PC-9 (cell line): ENCODE results near the gene CAND1. TPM values are rescaled to one million over a fixed set of nuclear protein-coding genes. Genes with fewer than 3 reads are reported as not detected.

Experiments used
- BruUV-seq: library from RNA; stranded (reverse); fragments of 400-500 nt; replicated peaks from 2 replicates; lab custom pipeline; 2021; lab: Mats Ljungman, UMichigan
- CTCF ChIA-PET: fragments of 300-600 bp; sonication (Branson Sonifier 250); formaldehyde crosslinking; loops from one replicate; lab custom pipeline; 2022; ENCODE audit warnings: antibody characterized with exemption; lab: Charles Lee
- POLR2A ChIA-PET: fragments of 300-600 bp; sonication (Branson Sonifier 250); formaldehyde crosslinking; loops from one replicate; lab custom pipeline; 2022; ENCODE audit warnings: antibody characterized with exemption; ENCODE audit not compliant: unreplicated experiment; lab: Charles Lee
- DNase-seq, 2 experiments: peaks; one replicate each; pipeline versions ENCODE4 v3.0.0 to v3.0.0-alpha.2; 2015 to 2022; ENCODE audit warnings: mixed read lengths in 1 of 2
- H2AFZ ChIP-seq: fragments of 200-600 bp; sonication (generic); 2 replicates; pipeline ENCODE4 v1.8.1; 2017; ENCODE audit warnings: antibody characterized with exemption
- H3F3A ChIP-seq: fragments of 200-600 bp; sonication (generic); 2 replicates; pipeline ENCODE4 v1.8.1; 2017; ENCODE audit warnings: antibody characterized with exemption, mild to moderate bottlenecking, low read depth; ENCODE audit not compliant: insufficient read depth
- H3K27ac ChIP-seq: fragments of 200-600 bp; sonication (generic); 2 replicates; pipeline ENCODE4 v1.6.1; 2016; ENCODE audit warnings: mixed run types
- H3K27me3 ChIP-seq: fragments of 200-600 bp; sonication (generic); 2 replicates; pipeline ENCODE4 v1.6.1; 2016; ENCODE audit warnings: low read depth, mixed run types; ENCODE audit not compliant: insufficient read depth
- H3K36me3 ChIP-seq: fragments of 200-600 bp; sonication (generic); 2 replicates; pipeline ENCODE4 v1.6.1; 2016; ENCODE audit warnings: low read depth, mixed run types
- H3K4me1 ChIP-seq: fragments of 200-600 bp; sonication (generic); replicated peaks from 2 replicates; pipeline ENCODE4 v1.6.1; 2016; ENCODE audit warnings: mixed run types; ENCODE audit not compliant: insufficient read depth
- H3K4me2 ChIP-seq: fragments of 200-600 bp; sonication (generic); 2 replicates; pipeline ENCODE4 v1.6.1; 2017; ENCODE audit warnings: mixed run types
- H3K4me3 ChIP-seq: fragments of 200-600 bp; sonication (generic); 2 replicates; pipeline ENCODE4 v1.6.1; 2016; ENCODE audit warnings: mixed run types
- H3K79me2 ChIP-seq: fragments of 200-600 bp; sonication (generic); 2 replicates; pipeline ENCODE4 v1.6.1; 2017; ENCODE audit warnings: low read depth, mixed run types
- H3K9me2 ChIP-seq: fragments of 200-600 bp; sonication (generic); 2 replicates; pipeline ENCODE4 v1.8.1; 2017; ENCODE audit warnings: mild to moderate bottlenecking; ENCODE audit not compliant: insufficient read depth
- H3K9me3 ChIP-seq: fragments of 200-600 bp; sonication (generic); 2 replicates; pipeline ENCODE4 v1.8.1; 2016; ENCODE audit warnings: low read depth; ENCODE audit not compliant: insufficient read depth
- H4K20me1 ChIP-seq: fragments of 200-600 bp; sonication (generic); 2 replicates; pipeline ENCODE4 v1.8.1; 2017; ENCODE audit not compliant: insufficient read depth
- EZH2 ChIP-seq: fragments of 200-600 bp; sonication (generic); IDR thresholded peaks from 2 replicates; pipeline ENCODE4 v1.8.0; 2017; ENCODE audit warnings: antibody characterized with exemption, low read depth
- intact Hi-C: fragments of 100-400 bp; cut with micrococcal nuclease; formaldehyde crosslinking; loops from one replicate; pipeline ENCODE4 v1.10.0; 2022; ENCODE audit not compliant: unreplicated experiment
- total RNA-seq: library from RNA; stranded (reverse); gene quantifications from 2 replicates; pipeline ENCODE4 v1.2.3, GENCODE V29; 2021
- TF ChIP-seq, protein P1 (sequence below): fragments of 200-600 bp; sonication (generic); conservative IDR thresholded peaks from 2 replicates; pipeline ENCODE4 v1.6.1; 2017; ENCODE audit warnings: mixed run types, antibody characterized with exemption, mild to moderate bottlenecking, moderate library complexity

Gene CAND1
- total RNA-seq, 1 experiment from 2014 or later: 169 TPM

DNA sequence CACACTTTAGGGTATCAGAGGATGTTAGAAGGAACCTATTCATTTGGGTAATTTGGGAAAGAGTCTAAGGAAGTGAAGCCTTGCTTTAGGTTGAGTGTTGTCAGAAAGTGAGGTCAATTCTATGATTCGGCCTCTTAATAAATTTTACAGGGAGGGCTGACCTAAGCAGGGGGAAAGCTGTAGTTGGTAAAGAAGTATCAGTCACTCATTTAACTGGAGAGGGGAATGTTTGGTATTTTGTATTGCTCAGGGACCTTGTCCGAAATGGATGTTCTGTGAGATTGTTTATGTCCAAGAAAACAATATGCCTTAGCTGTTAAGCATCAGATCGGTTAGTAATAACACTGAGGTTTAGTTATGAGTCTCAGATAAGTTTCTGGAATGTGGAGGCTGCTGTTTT lies 7.3 kb downstream of the CAND1 start:
- POLR2A ChIA-PET: no interaction called here
- Histone ChIP-seq H3F3A (peaks cover 24% of the 10 kb centered on the region; the same call in 1 of the 2 replicates), H2AFZ (no peak overlapping the region), H3K9me2 (no peaks in the 10 kb centered on the region), H4K20me1 (peaks cover 69% of the 10 kb centered on the region), H3K27ac (no peak overlapping the region), H3K36me3 (peaks cover 15% of the 10 kb centered on the region), H3K4me3 (no peak overlapping the region), H3K79me2 (peaks cover 99% of the 10 kb centered on the region), H3K4me2 (no peak overlapping the region; the same call in 1 of the 2 replicates), H3K9me3 (no peaks in the 10 kb centered on the region), H3K4me1 (peaks cover 42% of the 10 kb centered on the region), H3K27me3 (no peaks in the 10 kb centered on the region)
- DNase-seq: no peak
- TF ChIP-seq EZH2: no peak
- TF ChIP-seq, protein P1, sequence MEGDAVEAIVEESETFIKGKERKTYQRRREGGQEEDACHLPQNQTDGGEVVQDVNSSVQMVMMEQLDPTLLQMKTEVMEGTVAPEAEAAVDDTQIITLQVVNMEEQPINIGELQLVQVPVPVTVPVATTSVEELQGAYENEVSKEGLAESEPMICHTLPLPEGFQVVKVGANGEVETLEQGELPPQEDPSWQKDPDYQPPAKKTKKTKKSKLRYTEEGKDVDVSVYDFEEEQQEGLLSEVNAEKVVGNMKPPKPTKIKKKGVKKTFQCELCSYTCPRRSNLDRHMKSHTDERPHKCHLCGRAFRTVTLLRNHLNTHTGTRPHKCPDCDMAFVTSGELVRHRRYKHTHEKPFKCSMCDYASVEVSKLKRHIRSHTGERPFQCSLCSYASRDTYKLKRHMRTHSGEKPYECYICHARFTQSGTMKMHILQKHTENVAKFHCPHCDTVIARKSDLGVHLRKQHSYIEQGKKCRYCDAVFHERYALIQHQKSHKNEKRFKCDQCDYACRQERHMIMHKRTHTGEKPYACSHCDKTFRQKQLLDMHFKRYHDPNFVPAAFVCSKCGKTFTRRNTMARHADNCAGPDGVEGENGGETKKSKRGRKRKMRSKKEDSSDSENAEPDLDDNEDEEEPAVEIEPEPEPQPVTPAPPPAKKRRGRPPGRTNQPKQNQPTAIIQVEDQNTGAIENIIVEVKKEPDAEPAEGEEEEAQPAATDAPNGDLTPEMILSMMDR: no peak
- CTCF ChIA-PET: interaction anchor here (0.6 kb wide), 1 partner anchor 37 kb away, joined by 3 read pairs; no protein-coding TSS in a partner anchor
- intact Hi-C loops: no loop called here
- BruUV-seq: no TSS peak

DNA sequence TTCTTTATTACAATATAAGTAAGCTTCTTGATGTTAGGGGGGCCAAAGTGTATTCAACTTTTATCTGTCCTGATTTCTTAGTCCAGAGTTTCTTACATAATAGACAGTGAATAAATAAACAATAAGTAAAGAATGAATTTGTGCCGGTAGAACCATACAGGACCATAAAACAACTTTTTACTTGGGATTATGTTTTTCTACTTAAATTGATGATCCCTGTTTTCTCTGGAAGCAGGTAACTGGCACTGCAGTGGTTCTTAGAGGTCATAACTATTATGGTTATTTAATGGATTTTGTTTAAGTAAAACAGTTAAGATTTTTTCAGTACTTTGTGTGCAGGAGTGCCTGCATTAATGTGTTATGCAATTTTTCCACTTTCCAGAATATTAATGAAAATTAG lies 10.5 kb downstream of the CAND1 start:
- Histone ChIP-seq H3K4me1 (peaks cover 16% of the 10 kb centered on the region), H3K9me3 (no peaks in the 10 kb centered on the region), H3K4me2 (no peak overlapping the region), H3K79me2 (peaks cover 98% of the 10 kb centered on the region), H3K4me3 (no peak overlapping the region), H3K27me3 (no peaks in the 10 kb centered on the region), H3K9me2 (no peaks in the 10 kb centered on the region), H2AFZ (no peak overlapping the region), H3K27ac (no peak overlapping the region), H3K36me3 (peaks cover 10% of the 10 kb centered on the region; the same call in 1 of the 2 replicates), H4K20me1 (peaks cover 55% of the 10 kb centered on the region), H3F3A (peaks cover 25% of the 10 kb centered on the region; the same call in 1 of the 2 replicates)
- BruUV-seq: no TSS peak
- no peak for DNase-seq
- TF ChIP-seq, protein P1: no peak
- TF ChIP-seq EZH2: no peak
- CTCF ChIA-PET: no interaction called here
- POLR2A ChIA-PET: no interaction called here
- intact Hi-C loops: no loop called here

DNA sequence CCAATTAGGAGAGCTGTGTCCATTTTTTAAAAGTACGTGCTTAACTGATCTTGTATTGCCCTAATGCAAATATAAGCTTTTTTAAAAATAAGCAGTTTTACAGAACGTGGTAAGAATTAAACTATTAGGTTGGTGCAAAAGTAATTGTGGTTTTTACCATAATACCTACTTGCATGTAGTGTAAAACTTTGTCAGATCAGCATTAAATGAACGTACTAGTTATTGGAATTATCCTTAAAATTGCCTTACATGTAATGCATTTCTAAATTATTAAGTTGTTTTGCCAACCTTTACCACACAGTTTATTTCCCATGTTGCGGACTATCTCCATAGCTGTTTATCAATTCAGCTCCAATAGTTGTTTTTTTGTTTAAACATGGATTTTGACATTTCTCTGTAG lies 10.9 kb downstream of the CAND1 start:
- H3K4me1 ChIP-seq: peaks cover 12% of the 10 kb centered on the region
- TF ChIP-seq, protein P1: no peak
- no peak for TF ChIP-seq EZH2
- no peaks in the 10 kb centered on the region for H3K9me2 ChIP-seq
- peaks cover 9% of the 10 kb centered on the region; the same call in 1 of the 2 replicates for H3K36me3 ChIP-seq
- no peak overlapping the region for H2AFZ ChIP-seq
- peaks cover 20% of the 10 kb centered on the region; the same call in 1 of the 2 replicates for H3F3A ChIP-seq
- peaks cover 51% of the 10 kb centered on the region for H4K20me1 ChIP-seq
- no peak overlapping the region for H3K4me3 ChIP-seq
- DNase-seq: no peak
- H3K27ac ChIP-seq: no peak overlapping the region
- no peak overlapping the region for H3K4me2 ChIP-seq
- intact Hi-C loops: no loop called here
- H3K9me3 ChIP-seq: no peaks in the 10 kb centered on the region
- H3K79me2 ChIP-seq: peaks cover 98% of the 10 kb centered on the region
- ChIA-PET CTCF (no interaction called here), POLR2A (no interaction called here)
- BruUV-seq: no TSS peak
- no peaks in the 10 kb centered on the region for H3K27me3 ChIP-seq
